NCI-H446 treated with DMSO at 0.1 percent for 48 hours (cell line): ENCODE measurements around the gene PTH1R.

Source experiments
- DNase-seq: peaks from one replicate; lab custom pipeline; 2025; lab: John Stamatoyannopoulos, UW

The PTH1R gene

DNA sequence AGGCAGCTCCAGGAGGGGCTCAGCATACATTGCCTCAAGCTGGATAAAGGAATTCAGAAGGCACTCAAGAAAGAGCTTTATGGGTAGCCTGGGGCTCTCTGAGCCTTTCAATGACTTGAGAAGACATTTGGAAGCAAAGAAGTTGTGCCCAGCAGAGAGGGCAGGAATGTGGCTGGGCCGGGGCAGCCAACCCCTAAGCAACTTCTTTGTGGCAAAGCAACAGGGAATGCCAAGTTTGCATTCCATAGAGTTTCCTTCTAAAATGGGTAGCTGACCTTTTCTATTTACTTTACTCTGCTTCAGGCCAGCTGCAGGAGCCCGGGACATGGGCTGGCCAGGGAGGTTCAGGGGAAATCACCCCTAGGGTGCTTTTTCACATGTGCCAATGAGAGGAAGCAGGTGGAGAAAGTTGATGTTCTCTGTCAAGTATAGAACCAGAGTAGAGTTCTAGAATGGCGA is 53.5 kb downstream of the PTH1R start:
- no peak for DNase-seq

DNA sequence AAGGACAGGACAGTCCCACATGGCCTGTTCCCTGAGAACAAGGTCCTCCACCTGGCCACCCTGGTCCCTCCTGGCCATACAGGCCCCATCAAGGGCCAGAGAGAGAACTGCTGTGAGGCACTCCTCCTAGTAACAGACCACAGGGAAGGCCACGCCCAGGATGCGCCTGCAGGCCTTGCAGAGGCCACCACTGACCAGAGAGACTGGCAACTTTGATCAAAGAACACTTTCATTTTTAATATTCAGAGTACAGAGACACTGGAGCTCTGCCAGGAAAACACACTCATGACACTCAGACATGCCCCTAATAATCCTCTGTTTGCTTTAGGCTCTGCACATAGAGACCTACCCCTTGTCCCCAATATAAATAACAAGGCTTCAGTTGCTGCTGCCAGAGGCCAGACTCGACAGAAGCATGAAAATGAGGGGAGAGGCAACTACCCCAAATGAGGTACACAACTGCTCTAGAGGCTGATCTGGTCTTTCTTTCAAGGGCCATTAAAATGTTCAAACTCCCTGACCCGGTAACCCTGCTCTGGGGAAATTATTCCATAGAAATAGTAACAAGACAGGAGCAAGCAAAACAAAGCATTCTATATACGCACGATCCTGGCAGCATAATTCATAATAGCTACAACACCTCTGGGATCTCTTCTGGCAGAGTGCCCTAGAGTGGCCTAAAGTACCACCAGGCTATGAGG is 54.3 kb downstream of the PTH1R start:
- no peak for DNase-seq

DNA sequence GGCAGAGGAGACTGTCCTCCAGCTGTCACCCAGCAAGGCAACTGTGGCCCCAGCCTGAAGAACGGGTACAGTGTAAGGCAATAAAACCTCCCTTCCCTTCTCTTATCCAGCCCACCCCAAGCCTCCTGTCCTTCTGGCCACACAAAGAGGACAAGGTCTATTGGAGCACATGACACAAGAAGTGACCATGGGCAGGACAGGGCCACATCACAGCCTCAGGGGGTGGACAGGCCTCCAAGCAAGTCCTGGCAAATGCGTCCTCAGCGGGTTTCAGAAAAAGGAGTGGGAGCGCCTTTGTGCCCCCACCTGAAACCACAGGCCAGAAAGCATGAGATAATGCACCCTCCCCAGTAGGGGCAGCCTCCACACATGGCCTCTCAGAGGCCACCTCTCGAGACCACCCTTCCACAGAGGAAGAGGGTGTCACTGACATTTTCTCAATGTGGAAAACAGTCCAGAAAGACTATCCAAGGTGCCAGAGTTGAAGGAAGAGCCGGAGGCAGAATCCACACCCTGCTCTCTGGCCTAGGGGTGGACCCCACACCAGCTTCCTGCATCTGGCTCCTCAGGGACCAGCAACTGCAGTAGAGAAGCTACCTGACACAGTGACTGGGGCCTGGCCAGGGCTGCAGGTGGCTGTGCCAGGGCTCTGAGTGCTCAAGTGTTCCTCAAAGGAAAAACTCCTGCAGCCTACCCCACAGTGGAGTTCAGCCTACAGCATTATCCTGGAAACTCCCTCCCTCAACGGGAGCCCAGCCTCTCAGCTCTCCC is 55.1 kb downstream of the PTH1R start:
- no peak for DNase-seq

DNA sequence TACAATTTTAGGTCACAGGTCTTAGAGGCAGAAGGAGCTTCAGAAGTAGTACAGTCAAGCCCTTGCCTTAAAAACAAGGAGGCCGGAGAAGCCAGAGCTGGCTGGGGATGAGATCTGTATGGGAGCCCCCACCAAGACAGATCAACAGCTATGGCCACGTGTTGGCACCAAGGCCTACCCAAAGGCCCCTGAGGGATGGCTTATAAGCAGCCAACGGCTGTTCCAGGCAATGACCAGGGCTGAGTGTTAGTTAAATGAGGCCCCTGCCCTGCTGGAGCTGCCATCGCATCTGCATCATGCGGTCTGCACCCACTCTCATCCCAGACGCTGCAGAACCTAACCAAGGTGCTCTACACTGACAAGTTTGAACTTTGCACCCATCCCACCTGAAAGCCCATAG is 55.7 kb downstream of the PTH1R start:
- no peak for DNase-seq

DNA sequence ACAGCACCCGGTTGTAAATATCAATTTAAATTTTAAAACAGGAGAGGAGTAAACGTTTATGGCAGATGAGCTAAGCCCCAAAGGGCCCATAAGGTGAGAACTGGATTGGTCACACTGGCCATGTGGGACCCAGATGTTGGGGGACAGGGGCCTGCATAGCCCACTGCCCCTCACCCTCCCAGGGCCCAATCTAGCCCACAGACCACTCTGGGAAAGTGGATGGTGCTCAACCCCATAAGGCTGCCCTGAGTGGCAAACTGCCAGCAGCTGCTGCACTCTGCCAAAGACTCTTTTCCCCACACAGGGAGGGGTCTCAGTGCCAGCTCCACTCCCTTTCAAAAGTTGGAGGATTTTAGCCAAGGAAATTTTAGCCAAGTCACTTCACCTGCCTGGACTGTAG is 56.6 kb downstream of the PTH1R start:
- peak; percentile 22 for DNase-seq

DNA sequence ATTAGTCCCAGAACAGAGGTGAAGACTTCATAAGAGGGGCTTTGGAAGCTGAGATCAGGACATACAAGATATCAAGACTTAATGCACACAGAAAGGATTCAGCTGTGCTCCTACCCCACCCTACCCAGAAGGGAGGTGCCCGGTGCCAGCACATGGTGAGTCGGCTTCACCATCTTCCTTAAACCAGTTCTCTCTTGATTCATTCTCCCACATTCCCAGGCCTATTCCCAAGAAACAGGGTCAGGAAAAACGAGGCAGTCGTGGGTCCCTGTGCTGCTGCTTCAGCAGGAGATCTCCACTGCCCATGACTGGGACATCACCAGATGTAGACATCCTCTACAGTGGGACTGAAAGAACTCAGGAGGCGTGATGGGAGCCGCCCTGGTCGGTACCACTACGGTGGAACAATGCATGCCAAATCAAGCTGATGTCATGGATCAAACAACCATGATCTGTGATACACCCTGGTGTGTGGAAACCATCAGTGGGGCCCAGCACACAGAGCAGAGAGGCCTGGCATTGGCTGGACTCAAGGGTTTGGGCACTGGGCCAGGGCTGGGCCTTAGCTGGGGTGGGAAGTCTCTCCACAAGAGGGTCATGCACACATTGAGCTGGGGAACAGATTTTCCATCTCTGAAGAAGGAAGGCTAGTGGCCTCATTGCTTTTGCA is 57.1 kb downstream of the PTH1R start:
- no peak for DNase-seq

DNA sequence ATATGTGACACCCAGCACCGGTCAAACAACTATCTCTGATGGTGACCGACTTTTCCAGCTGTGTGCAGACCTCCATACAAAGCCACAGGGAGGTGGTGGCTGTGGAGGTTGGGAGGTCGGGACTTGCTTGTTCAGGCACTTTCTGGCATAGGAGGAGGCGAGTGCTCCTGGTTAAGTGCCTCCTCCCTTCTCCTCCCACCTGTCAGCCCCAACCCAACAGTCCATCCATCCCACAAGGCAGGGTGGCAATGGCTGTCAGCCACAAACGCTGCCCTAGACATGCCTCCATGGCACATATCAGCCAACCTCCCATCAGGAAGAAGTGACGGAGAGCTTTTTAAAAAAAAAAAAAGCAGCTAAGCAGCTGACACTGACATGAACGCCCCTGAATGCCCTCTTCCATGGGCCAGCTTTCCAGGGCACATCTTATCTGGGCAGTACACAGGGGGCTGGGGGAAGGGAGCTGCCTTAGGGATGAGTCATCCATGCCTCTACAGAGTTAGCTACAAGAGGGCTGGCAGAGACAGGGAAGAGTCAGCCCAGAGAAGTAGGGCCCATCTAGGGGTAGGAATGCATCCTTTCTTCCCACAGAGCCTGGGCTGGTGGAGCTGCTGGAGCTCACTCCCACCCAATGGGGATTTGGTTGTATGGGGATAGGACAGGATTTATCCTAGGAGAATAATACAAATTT is 57.8 kb downstream of the PTH1R start:
- DNase-seq: peak; percentile 40

DNA sequence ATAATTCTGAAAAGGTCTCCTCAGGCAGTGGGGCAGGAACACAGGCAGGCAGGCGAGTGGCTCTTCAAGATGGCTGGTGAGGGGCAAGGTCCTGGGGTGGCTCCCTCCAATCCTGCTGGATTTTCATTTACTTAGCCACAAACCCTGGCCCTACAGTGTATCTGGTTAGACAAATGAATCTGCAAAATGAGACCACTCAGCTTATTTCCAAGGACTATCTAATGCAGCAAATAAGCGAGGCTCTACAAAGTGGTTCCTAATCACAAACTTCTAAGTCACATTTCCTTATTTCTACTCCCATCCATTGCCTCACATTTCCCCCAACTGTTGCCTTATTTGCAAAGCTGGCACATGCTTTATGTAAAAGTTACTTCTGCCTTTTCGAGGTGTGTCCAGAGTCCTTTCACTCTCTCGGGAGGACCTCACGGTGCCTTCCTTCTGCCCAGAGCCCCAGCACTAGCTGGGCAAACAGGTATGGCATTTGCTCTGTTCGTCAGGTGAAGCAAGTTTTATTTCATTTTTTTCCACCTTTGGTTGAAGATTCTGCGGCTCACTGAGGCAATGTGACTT is 58.6 kb downstream of the PTH1R start:
- no peak for DNase-seq

DNA sequence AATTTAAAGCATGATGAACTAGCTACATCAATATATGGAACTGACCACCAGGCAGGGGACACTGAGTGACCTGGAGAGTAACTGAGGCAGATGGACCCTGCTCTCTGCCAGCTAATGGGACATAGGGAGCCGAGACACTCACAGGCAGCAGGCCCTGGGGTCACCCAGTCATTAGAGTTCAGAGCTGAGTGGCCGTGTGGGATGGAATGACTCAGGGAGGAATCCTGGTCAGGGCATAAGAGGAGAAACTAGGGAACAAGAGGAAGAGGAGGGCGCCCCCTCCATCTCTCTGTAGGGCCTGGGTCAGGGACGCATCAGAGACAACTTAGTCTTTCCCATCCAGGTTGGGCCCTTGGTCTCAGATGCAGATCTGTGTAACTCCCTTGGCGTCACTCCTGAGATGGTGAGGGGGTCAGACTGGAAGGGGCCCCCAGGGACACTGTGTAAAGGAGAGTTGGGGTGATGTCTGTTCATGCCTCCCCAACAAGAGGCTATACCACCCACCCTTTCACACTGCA is 59.3 kb downstream of the PTH1R start:
- DNase-seq: no peak

DNA sequence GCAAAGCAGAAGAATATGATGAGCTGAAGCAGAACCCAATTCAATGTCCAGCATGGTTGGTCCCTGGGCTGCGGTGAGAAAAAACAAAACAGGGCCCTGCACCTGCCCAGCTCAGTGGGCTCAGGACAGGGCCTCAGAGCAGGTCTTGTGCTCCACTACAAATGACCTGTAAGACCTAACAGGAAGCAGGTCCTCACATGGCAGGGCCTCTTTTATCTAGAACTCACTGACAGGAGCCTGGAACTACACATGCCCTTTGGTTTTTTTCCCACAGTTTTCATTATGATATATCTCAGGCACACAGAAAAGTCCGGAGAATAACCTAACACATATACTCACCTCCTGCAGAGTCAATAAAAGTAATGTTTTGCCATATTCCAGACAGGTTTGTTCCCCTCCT is 60.6 kb downstream of the PTH1R start:
- DNase-seq: no peak

DNA sequence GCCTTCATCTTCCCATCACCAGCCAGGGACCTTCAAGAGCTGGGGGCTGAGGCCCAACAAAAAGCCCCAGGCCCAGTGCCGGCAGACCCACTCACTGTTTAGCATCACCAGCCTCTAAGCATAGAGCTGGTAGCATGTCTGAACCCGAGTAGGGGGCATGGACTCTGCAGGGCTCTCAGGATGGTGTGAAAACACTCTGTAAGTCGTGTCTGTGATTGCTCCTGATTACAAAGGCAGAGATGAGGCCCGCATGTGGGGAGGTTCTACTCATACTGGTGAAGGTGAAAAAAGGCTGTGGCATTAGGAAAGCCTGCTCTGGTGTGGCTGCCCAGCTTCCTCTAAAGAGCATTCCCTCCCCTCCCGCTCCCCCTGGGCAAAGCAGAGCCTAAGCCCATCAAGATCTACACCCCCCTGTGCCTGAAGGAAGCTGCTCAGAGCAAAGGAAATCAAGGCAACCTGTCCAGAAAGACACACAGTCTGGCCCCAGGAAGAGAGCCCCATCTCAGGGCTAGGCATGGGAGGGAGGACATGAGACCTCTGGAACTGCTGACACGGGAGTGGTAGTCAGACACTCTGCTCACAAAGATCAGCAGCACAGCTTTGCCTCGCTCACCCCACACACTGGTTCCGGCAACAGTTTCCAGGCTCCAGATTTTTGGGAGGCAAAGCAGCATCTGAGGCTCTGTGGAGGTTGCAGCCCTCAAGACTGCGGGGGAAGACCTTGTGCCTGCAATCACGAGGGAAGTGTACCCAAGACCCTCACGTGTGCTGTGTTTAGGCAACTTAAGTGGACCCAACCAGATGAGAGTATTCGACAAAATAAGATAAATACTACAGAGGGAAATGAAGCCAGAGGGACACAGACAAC is 62.3 kb downstream of the PTH1R start:
- no peak for DNase-seq

DNA sequence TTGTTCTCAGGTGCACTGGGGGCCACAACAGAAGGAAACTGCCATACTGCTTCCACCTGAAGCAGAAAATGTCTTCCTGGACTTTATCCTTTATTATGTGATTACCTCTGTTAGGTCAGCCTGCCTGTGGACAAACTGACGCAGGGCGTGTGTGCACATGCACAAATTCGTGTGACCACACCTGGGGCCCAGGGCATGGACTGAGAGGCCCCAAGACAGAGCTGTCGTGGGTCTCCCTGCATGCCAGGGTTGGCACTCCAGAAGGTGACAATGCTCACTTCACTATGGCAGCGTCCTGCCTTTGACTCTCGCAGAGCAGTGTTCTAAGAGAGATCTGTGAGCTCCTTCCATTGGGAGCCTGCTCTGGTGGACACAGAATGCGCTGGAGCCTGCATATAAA is 64.6 kb downstream of the PTH1R start:
- DNase-seq: no peak

DNA sequence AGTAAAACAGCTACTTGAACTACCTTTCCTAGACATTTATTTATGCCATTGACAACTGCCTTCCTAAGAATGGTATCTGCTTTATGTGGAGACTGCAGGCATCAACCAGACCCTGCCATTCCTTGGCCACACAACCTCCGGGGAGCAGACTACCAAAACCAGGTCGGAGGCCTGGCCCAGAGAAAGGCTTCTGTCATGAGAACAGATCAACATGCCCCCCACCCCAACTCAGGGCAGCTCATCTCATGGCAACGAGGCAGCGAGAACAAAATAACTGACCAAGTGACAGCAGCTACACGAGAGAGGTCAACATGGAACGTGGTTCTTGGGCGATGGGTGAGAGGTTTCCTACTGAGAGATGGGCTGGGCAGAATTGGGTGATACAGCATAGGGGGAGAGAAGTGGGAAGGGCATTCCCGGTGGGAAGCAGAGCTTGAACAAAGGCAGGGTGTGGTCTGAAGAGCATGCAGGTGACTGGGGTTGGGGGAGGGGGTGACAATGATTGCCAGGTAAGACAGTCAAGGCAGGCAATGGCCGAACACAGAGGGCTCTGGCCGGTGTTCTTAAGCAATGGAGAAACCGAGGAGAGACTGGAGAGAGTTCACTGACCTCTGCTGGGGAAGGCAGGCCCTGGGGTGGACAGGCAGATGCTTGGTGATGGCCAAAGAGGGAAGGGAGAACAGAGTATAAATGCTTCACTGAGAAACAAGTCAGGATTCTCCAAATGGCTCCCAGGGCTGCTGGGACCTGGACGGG is 65.1 kb downstream of the PTH1R start:
- DNase-seq: no peak

DNA sequence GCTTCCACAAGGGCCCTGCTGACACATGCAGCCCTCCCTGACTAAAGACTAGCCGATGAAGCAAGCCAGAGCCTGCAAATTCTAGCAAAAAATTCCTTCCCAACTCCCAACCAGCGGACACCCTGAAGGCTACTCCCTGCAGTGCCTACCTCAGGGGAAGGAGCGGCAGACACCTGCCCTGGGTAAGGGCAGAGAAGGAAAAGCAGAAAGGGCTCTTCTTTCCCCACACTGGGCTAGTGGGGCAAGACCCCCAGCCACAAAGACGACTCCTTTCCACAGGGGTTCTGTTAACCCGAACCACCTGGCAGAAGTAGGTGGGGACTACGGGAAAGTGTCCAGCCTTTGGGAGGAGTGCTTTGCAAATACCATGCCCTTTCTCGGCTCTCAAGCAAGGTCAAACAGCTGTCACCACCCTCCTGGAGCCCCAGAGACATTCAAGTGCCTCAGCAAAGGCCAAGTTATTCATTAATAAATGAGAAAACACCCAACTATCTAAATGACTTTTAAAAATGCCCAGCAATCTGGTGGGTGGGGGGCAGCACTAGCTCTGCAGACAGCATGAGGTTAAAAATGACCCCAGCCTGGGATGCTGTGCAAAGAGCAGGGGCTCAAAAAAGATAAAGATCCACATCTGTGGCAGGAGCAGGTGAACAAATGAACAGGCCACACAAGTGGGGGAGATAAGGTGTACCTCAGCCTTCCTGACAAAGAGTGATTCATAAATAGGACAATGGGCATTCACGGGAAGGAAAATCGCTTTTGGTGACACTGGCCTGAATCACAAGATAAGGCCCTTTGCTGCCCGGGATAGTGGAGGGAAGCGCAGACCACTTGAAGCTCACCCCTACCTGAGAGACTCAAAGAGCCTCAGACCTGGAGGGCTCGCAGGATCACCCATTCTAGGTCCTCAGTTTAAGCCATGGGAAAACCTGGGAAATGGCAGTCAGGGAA is 66.0 kb downstream of the PTH1R start:
- no peak for DNase-seq

DNA sequence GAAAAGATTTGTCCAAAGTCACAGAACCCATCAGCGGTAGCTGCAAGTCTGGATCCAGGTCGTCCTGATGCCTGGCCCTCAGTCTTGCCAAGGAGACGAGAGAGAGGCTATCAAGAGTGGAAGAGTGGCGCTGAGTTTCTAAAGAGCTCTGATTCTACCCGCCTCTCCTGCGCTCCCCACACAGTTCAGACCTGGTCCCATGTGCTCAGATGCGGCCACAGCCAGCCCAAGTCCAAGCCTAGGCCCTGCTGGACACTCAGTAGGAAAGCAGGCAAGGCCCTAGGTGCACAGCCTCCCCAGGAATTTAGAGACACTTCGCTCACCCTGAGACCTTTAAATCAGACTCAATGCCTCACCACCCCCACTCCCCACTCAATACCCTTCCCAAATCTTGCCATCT is 66.7 kb downstream of the PTH1R start:
- no peak for DNase-seq

DNA sequence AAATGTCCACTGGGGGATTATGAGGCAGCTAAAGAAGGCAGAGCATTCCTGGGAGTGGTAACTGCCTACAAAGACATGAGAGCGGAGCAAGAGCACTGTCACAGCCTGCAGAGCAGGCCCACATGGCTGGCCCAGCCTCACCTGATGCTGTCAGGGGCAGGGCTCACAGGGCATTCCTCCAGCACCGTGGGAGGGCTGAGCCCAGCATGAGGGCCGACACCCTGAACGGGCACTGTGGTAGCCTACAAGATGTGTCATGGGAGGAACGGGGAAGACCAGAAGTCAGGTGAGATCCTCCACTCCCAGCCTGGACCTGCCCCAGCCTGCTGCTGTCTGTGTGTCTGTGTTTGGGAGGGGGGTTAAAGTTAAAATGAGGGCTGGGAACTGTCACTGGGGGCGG is 68.9 kb downstream of the PTH1R start:
- no peak for DNase-seq

DNA sequence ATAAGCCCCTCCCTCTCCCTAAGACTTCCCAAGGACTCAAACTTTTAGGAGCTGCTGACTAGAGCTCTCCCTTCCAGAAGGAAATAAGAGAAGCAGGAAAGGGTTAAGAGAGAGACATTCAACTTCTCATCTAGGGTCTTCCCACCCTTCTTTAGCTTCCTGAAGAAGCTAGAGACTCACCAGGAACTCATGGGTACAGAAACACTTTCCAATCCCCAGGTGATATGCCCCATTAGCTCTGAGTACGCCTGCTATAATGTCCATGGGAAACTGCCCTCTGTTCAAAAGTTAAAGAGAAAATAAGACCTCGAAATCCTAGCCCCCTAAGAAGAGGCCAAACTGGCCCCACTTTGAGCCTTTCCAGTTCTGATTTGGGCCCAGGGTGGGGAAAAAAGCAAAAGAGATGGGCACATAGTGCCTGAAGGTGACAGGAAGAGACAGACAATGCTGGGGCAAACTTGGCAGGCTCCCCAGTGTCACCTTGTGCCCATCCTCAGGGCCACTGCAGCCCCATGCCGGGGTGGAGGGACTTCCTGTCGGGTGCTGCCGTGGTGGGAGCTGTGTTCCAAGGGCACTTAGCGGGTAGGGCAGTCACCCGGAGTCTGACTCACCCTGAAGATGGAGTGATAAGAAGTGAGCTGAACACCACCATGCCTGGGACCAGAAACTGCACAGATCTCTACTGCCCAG is 69.5 kb downstream of the PTH1R start:
- DNase-seq: no peak

DNA sequence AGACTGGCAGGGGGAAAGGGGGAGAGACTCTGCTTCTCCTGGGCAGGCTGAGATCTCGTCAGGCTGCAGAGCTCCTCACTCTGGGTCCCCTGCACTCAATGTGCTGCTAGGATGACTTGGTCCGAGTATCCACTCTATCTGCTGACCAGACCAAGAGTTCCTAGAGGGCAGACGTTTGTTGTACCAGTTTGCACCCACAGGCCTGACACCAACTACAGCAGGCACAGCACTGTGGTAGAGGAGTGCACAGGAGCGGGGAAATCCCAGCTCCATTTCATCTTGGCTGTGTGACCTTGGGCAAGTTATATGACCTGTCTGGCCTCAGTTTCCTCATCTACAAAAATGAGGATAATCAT is 70.0 kb downstream of the PTH1R start:
- no peak for DNase-seq
